ENCODE data around the gene F10. TPM values are rescaled to one million over a fixed set of nuclear protein-coding genes. Genes with fewer than 3 reads are reported as not detected.
A peak's percentile ranks its signal among the peaks of the same experiment; 100 is the strongest.

F10 gene
- total and polyA plus RNA-seq, 9 of the 15 experiments (the other 6 are each of a cell fraction or from before 2014, with no cell fraction given) = 0.04 to 0.09 (median 0.07) TPM; not detected in 5

GRCh38 chr13:113129480-113129879 is 6.9 kb downstream of the F10 start:
- in situ Hi-C loops (cut with MboI) = no loop called here
- Histone ChIP-seq H3K4me1 (replicated peaks in 1 of 2; ENCODE audit: control insufficient read depth in 2 of 2, insufficient read depth in 2 of 2, low read length in 2 of 2) (peaks cover 0 to 7% of the 10 kb centered on the region in 2 experiments; a peak in 1 of 5 replicates), H3K36me3 (ENCODE audit: control insufficient read depth, insufficient read depth, low read length) (no peaks in the 10 kb centered on the region), H3K9me1 (ENCODE audit: control insufficient read depth, insufficient read depth, low read length) (no peaks in the 10 kb centered on the region), H3K27me3 (ENCODE audit: control insufficient read depth in 2 of 2, insufficient read depth in 2 of 2, low read length in 2 of 2) (peaks cover 0 to 29% of the 10 kb centered on the region in 2 experiments; a peak in 2 of 5 replicates), H3K27ac (ENCODE audit: extremely low read depth, low read depth, low read length) (no peak overlapping the region), H4K20me1 (replicated peaks; ENCODE audit: control insufficient read depth, insufficient read depth, low read length) (no peaks in the 10 kb centered on the region), H3K9me3 (replicated peaks; ENCODE audit: control insufficient read depth, insufficient read depth, low read depth, low read length) (no peaks in the 10 kb centered on the region), H3K4me2 (ENCODE audit: insufficient read depth, low read length) (no peak overlapping the region), H2AFZ (ENCODE audit: low read depth, low read length) (no peak overlapping the region), H3K79me2 (ENCODE audit: control insufficient read depth, insufficient read depth, low read length) (no peaks in the 10 kb centered on the region), H3K9ac (ENCODE audit: insufficient read depth in 1 of 2, low read depth in 2 of 2, low read length in 2 of 2) (no peak overlapping the region), H3K4me3 (no peak overlapping the region)
- FAIRE-seq = no peak
- no peak for TF ChIP-seq FOXJ2 (tag; IDR thresholded peaks at IDR 0.05)
- peak; percentile 47 for TF ChIP-seq ZFP36 (IDR thresholded peaks at IDR 0.05; ENCODE audit: low read depth, low read length, partially characterized antibody)
- ChIA-PET CTCF (ENCODE audit: low intra/inter-chr PET ratio) (no interaction called here), POLR2A (no interaction called here)
- no peak for DNase-seq (ENCODE audit: extremely low read depth in 1 of 4, low spot score in 3 of 4)
- WGBS (ENCODE audit: insufficient coverage, low coverage, missing lambda C conversion rate) = 45% methylated on average over 12 of the region's 27 CpGs
- intact Hi-C loops (cut with micrococcal nuclease) = no loop called here
- ATAC-seq = no peak
- no TSS peak for BruUV-seq (replicated peaks)

- Histone ChIP-seq H2AFZ (ENCODE audit: low read depth, low read length) (no peak overlapping the region), H4K20me1 (replicated peaks; ENCODE audit: control insufficient read depth, insufficient read depth, low read length) (no peaks in the 10 kb centered on the region), H3K9ac (ENCODE audit: insufficient read depth in 1 of 2, low read depth in 2 of 2, low read length in 2 of 2) (no peak overlapping the region), H3K27me3 (ENCODE audit: control insufficient read depth in 2 of 2, insufficient read depth in 2 of 2, low read length in 2 of 2) (peaks cover 0 to 24% of the 10 kb centered on the region in 2 experiments; a peak in 2 of 5 replicates), H3K27ac (ENCODE audit: extremely low read depth, low read depth, low read length) (no peak overlapping the region), H3K9me3 (replicated peaks; ENCODE audit: control insufficient read depth, insufficient read depth, low read depth, low read length) (no peaks in the 10 kb centered on the region), H3K9me1 (ENCODE audit: control insufficient read depth, insufficient read depth, low read length) (no peaks in the 10 kb centered on the region), H3K4me2 (ENCODE audit: insufficient read depth, low read length) (no peak overlapping the region), H3K79me2 (ENCODE audit: control insufficient read depth, insufficient read depth, low read length) (no peaks in the 10 kb centered on the region), H3K36me3 (ENCODE audit: control insufficient read depth, insufficient read depth, low read length) (no peaks in the 10 kb centered on the region), H3K4me3 (no peak overlapping the region), H3K4me1 (replicated peaks in 1 of 2; ENCODE audit: control insufficient read depth in 2 of 2, insufficient read depth in 2 of 2, low read length in 2 of 2) (peaks cover 0 to 7% of the 10 kb centered on the region in 2 experiments; a peak in 1 of 5 replicates)
- ChIA-PET CTCF (ENCODE audit: low intra/inter-chr PET ratio) (no interaction called here), POLR2A (no interaction called here)
- FAIRE-seq (no peak), ATAC-seq (no peak), DNase-seq (ENCODE audit: extremely low read depth in 1 of 4, low spot score in 3 of 4) (no peak)
- BruUV-seq (replicated peaks) = no TSS peak
- intact Hi-C loops (cut with micrococcal nuclease) = no loop called here
- WGBS (ENCODE audit: insufficient coverage, low coverage, missing lambda C conversion rate) = 37% methylated on average over 17 of the region's 60 CpGs
- TF ChIP-seq ZBTB33 (CRISPR knock-in tag; IDR thresholded peaks at IDR 0.05) = peak; percentile 64
- TF ChIP-seq FOXA1 (IDR thresholded peaks at IDR 0.05; ENCODE audit: borderline replicate concordance) = no peak
- in situ Hi-C loops (cut with MboI) = no loop called here
These were observed 7.5 kb downstream of the F10 start for GRCh38 chr13:113129921-113130750.

Measured in K562 (cell line).